DMS 273 (cell line): ENCODE measurements around the gene DOCK3.
"Not testable (repeated sequence)": the region's sequence is repeated elsewhere in the genome, so short reads cannot be mapped to it uniquely, and the experiment has no call there.

Experiments
- DNase-seq: peaks from one replicate; lab custom pipeline; 2025; ENCODE audit not compliant: unreplicated experiment; lab: John Stamatoyannopoulos, UW

Gene DOCK3

DNA sequence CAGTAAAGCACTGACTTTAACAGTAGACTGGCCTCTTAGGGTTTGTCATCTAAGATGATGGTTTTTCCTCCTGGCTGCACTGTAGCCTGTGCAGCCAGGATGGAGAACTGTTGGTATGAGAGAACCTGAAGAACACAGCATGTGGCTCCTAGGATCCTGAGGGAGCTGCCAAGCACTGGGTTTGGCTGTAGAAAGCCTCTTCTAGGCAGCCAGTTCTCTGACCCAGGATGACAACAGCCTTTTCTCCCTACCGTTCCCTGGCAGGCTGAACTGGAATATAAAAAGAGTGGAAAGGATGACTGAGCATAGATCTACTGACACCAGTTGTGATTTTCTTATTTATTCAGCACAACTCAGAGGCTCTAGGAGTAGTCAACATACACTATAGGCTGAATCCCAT lies 676.0 kb downstream of the DOCK3 start:
- DNase-seq, result no peak

DNA sequence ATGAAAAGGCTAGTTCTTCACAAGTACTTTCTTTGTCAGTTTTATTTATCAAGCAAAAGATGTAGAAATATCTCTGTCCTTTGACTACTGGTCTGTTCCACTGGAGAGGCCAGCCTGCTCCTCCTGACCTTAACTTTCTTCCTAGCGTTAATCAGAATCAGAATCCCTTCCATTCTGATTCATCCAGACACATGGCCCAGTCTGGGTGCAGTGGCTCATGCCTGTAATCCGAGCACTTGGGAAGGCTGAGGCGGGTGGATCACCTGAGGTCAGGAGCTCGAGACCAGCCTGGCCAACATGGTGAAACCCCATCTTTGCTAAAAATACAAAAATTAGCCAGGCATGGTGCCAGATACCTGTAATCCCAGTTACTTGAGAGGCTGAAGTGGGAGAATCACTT lies 678.4 kb downstream of the DOCK3 start:
- DNase-seq, result peak; percentile 18

DNA sequence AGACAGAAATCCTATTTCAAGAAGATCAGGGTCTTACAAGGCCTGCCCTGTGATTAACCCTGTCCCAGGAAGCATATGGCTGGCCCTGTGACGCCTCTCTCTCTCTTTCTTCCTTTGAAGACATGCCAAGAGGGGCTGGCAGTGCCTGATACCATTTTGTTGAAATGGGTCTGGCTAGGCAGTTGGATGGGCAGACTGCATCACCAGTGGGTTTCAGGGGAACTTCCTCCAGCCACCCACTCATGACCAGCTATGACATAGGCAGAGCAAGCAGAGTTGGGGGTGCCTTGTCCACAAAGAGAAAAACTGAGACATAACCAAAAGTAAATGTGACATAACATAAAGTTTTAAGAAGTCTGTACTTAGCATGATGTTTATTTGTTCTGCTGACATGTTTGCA lies 679.0 kb downstream of the DOCK3 start:
- peak; percentile 56 for DNase-seq

DNA sequence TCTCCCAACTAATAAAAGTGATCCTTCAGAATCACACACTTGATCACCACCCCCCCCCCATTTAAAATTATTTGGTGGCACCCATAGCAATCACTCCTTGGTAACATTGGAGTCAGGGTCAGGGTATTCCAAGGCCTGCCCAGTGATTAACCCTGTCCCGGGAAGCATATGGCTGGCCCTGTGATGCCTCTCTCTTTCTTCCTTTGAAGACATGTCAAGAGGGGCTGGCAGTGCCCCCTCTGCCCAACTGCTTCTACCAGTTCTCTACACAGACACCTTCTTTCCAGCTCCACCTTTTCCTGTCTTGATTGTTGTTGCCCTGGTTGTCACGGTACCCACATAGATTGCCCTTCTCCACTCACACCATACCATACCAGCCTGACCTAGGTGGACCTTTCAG lies 679.4 kb downstream of the DOCK3 start:
- no peak for DNase-seq

DNA sequence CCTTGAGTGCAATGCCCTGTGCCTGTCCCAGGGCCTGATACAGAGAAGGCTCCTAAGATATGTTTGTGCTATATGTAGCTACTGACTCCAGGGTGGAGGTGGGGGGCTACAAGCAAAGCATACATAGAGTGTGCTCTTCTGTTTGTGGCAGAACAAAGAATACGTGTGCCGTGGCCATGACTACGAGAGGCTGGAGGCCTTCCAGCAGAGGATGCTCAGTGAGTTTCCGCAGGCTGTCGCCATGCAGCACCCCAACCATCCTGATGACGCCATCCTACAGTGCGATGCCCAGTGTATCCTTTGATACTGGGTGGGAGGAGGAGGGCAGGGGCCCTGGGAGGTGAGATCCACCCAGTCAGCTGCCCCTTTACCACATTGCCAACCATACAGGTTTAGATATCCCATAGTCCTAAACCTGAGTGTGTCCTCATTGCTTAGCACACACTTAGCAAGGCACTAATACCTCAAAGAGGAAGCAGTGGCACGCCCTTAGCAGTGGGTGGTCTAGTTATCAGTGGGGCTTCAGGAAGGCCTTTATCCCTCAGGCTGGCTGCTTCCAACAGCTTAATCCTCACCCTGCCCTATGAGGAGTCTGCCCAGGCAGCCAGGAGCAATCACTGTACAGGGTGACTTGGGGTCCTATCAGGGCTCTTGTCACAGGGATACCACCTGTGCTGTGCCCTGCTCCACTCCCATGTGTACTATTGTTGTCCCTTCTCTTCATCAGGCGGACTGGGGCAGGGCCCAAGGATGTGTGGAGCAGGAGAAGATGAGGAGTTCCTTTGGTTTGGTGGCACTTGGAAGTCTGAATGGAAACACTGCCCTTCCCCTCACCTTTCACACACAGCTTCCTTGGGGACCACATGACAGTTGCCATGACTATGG lies 680.2 kb downstream of the DOCK3 start:
- no peak for DNase-seq

DNA sequence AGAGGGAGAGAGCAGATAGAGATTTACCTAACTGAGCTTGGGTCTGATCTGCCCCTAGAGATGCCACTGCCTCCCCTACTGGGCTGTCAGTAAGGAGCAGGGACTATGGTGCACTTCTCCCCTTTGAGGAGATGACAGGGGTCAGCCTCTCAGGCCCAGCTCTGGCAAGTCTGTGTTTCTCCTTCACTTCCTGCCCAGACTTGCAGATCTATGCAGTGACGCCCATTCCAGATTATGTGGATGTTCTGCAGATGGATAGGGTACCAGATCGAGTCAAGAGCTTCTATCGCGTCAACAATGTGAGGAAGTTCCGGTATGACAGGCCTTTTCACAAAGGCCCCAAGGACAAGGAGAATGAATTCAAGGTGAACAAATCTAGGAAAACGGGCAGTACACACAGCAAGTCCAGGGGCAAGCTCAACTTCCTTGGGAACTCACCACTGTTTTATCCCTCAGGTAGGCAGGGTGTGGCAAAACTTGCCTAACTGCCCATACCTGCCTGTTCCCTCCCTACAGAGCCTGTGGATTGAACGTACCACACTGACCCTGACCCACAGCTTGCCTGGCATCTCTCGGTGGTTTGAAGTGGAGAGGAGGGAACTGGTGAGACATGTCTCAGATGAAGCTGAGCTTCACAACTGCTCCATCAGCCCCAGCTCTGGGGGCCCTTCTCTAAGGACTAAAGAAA lies 681.3 kb downstream of the DOCK3 start:
- no peak for DNase-seq

DNA sequence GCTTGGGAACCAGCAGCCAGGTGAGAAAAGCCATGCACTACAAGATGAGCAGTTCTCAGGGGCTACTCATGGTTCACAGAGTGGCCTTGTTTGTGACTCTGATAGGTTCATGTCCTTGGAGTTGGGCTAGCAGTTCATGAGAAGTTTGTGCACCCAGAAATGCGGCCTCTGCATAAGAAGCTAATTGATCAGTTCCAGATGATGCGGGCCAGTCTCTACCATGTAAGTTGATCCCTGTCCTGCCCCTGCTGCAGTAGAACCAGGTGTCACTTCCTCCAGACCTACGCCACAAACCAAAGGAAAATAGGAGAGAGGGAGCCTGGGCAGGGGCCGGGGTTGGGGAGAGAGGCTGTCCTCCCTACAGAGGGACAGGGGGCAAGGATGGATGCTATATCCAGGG lies 683.1 kb downstream of the DOCK3 start:
- DNase-seq, result no peak

DNA sequence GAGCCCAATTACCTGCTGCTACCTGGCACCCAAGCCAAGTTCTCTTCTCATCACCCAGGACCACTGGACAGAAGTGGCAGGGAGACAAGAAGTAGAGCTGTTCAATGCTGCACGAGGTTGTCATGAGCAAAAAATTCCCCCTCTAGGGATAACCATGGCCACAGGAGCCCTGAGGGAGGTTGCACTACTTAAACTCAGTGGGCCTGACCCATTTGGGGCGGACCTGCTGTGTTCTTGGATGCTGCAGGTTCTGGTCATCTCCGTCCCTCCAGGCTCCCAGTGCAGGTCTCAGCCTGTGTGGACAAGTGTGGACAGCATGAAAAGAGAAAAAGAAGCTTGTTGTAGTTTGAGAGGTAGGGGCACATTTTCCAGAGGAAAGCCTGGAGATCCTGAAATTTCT lies 684.3 kb downstream of the DOCK3 start:
- DNase-seq, result no peak

DNA sequence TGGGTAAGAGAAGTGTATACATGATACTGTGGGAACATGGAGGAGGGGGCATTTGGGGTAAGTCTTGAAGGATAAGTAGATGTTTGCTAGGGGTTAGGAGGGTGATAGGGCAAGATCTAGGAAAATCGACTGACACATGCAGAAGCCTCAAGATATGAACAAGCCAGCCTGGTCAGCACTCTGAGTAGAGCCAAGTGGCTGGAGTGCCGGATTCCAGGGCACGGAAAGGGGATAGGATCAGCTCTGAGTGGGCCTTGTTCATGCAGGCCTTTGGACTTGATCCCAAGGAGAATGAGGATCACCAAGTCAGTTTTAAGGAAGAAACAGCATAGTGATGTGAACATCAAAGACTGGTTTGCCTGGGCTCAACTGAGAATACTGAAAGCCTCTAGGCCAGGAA lies 686.1 kb downstream of the DOCK3 start:
- DNase-seq, result no peak

DNA sequence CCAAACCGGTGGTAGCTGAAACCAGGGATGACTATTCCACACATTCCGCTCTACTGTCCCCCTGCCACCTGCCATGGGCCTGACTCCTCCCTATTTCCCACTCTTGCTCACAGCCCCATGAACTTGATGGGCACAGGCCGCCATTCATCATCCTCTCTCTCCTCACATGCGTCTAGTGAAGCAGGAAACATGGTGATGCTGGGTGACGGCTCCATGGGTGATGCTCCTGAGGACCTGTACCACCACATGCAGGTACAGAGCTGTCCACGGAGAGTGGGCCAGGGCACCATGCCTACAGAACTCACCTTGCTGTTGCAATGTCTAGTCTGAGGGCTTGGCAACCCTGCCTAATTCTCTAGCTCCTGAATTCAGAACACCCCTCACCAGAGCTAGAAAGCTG lies 687.0 kb downstream of the DOCK3 start:
- DNase-seq, result no peak

DNA sequence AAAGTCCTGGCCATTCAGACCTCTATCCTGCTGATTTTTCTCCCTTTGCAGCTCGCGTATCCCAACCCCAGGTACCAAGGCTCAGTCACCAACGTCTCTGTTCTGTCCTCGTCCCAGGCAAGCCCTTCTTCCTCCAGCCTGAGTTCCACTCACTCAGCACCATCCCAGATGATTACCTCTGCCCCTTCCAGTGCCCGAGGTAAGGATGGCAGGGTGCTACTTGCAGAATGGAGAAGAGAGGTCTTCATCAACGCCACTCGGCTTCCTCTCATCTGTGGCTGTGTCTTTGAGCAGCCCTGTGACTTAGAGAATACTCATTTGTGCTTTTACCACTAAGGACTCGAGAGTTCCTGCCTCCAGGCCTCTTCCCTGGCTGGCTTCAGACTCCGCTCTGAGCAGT lies 687.7 kb downstream of the DOCK3 start:
- no peak for DNase-seq

DNA sequence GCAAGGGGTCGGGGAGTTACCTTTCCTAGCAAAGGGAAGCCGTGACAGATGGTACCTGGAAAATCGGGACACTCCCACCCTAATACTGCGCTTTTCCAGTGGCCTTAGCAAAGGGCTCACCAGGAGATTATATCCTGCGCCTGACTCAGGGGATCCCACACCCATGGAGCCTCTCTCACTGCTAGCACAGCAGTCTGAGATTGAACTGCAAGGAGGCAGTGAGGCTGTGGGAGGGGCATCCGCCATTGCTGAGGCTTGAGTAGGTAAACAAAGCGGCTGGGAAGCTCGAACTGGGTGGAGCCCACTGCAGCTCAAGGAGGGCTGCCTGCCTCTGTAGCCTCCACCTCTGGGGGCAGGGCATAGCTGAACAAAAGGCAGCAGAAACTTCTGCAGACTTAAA lies 693.5 kb downstream of the DOCK3 start:
- not testable (repeated sequence) for DNase-seq

DNA sequence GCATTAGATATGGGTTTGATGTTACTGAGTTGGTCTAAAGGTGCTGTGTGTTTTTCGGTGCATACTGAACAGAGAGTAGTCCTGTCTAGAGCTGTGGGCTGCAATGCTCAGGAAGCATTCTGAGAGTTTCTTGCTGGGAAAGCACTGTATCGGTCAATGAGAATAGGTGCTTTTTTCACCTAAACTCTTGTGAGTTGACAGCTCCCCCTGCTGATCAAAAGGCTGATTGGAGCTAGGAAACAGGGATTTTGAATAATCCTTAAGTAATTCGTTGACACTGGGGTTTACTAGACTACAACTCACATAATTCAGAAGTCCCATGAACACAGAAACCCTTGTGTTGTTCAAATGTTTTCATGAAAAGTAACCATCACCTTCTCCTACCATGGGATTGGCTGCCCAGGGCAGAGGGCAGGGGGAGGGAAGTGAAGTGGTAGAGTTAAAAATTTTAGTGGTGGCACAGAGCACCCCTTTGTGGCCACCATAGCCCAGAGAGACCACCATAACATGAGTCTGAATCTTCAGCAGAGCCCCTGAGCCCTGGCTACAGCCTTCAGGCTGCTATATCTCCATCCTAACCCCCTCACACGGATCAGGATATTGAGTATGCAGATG lies 697.3 kb downstream of the DOCK3 start:
- DNase-seq, result peak; percentile 77

DNA sequence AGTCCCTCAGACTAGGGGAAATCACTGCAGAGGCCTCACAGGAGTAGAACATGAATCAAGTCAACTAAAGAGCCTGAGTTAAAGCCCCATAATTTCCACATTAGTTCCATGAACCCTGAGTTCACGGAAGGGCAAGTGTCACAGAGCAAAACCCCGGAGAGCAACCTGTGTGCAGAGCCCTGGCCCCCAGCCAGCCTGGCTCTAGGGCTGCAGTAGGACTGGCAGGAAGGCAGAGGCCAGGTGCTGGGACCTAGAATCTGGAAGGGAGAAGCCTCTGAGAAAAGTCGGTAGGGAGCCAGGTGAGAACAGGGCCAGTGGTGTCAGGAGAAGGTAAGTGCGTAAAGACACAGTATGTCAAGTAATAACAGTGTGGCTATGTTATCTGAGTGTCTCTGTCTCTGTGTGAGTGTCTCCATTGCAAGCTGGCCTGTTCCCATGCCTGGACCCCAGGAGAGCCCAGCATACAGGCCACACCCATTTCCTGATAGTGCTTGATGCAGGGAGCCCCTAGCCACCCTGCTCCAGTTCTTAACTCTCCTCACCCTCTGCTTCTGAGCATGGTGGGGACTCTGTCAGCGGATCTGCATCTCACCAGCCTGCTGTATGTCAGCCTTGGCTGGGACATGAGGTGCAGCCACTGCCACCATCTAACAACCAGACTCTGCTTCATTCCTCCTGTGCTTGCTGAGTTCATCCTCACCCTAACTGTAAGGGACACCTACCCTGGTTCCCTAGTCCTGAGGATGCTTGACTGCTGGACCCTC lies 699.1 kb downstream of the DOCK3 start:
- no peak for DNase-seq

DNA sequence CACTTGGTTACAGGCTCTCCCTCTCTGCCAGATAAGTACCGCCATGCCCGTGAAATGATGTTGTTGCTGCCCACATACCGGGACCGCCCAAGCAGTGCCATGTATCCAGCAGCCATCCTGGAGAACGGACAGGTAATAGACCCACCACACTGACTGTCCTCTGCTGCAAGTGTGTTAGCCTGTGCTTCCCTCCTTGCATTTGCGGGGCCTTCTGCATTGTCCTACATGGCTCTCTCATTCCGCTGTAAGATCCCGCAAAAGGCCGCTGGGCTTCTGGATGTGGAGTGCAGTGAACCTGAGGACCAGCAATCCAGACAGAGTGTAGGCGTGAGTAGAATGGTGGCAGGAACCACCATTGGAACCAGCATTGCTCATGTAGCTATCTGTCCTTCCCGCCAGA lies 699.7 kb downstream of the DOCK3 start:
- no peak for DNase-seq

DNA sequence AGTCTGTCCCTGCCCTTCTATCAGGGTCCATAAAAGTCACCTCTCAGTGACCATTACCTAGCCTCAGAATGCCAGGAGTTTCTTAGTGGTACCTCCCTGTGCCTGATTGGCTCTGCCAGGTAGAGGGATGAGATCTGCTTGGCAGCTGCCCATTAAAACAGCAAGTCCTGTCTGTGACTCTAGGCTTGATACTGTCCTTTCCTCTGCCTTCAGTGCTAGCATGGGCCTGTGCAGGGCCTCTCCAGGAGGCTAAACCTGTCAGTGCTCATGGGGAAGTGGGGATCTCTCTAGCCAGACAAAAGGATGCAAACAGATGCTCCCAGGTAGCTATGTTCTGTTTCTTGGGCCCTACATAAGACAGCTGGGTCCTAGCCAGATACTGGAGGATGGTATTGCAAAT lies 700.4 kb downstream of the DOCK3 start:
- no peak for DNase-seq

DNA sequence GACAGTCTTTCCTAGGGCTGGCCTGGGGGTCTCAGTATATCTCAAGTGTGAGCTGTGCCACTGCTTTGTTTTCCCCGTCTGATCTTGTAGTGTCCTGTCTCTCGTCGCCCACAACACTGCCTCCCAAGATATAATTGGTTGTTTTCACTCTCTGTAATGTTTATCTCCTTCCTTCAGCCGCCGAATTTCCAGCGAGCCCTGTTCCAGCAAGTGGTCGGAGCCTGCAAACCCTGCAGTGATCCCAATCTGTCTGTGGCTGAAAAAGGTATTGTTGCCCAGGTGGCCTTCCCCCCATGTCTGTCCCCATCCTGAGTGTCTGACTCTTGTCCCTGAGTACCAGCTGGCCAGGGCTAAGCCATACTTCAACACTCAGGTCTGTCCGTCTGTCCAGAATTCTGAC lies 700.8 kb downstream of the DOCK3 start:
- no peak for DNase-seq

DNA sequence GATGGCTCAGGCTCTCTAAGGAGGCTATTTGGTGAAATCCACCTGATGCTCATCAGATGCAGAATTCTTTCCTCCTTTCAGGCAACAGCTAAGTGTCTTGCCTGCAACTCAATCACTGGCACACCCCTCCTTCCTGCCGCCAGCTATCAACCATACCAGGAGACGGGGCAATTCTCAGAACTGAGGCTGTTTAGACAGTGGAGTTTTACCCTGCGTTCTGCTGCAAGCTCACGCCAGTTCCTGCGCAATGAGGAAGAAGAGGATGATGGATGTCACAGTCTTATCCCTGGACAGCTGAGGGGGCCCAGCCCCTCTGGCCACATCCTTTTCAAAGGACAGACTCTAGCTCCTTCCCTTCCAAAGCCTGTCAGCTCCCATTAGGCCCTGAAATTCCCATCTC lies 703.3 kb downstream of the DOCK3 start:
- no peak for DNase-seq

DNA sequence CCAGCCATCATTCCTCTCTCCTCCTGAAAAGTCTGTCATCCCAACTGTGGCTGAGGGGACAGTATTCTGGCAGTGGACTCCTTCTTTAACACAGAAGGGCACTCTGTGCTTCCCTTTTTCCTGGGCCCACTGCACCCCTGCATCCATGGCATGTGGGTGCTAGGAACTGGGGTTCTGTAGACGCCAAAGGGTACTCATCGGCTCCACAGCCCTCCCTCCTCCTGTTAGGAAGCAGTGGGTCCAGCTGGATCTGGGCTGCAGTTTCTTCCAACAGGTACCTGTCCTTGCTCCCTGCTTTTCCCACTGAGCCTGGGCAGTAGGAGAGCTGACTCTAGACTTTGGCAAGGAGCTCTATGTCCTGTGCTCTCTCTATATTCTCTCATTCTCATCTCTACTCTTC lies 704.0 kb downstream of the DOCK3 start:
- DNase-seq, result no peak

DNA sequence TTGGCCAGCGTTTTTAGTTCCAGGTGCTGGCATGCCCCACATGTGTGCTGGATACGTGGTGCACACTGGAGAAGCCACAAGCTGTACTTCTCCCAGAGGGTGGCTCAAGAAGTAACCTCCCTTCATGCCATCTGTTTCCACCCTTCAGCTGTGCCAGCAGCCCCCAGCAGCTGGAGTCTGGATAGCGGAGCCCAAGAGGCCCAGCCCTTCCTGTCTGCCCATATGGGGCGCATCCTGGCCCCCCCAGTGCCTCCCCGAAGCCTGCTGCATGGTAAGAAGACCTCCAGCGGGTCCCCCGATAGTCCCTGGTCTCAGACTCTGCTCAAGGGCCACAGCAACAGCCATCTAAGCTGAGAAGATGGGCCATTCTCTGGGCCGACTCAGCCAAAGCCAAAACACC lies 704.6 kb downstream of the DOCK3 start:
- DNase-seq, result peak; percentile 89

DNA sequence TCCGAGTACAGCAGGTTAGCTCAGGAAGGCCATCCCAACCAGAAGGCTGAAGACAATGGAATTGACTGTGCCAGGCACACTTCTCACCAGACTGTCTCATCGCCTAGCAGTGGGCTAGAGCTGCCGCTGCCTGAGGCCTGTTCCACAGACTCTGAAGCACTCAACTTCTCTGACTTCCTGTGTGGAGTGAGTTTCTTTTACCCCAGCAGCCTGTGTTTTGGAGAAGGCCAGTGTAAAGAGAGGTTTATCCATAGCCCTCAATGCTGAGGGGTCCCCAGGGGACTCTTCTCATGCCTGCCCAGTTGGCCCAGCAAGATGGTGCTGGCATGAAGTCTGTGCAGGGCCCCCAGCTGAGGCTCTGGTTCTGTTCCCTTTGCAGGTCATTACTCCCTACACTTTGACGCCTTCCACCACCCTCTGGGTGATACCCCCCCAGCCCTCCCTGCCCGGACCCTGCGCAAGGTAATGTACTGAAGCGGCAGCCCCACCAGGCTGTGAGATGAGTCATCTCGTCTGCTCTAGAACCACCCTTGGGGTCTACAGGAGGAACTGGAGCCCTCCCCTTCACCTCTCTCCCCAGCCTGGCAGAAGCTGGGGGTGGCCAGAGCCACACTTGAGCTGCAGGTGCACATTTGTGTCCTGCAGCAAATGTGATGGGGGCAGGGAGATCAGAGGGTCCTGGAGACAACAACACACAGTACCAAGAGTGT lies 705.2 kb downstream of the DOCK3 start:
- DNase-seq, result peak; percentile 41
